GM06990 (cell line): ENCODE results near the gene RND3.

Experiments
- DNase-seq: peaks from one replicate; pipeline ENCODE4 v3.0.0-alpha.2; 2011; ENCODE audit not compliant: insufficient read length; ENCODE audit errors: extremely low read depth
- H3K27me3 ChIP-seq: replicated peaks from 2 replicates; pipeline ENCODE4 v1.6.0; 2011; ENCODE audit warnings: low read length; ENCODE audit not compliant: control insufficient read depth, insufficient read depth
- H3K36me3 ChIP-seq: 2 replicates; pipeline ENCODE4 v1.5.1; 2011; ENCODE audit warnings: low read length; ENCODE audit not compliant: control insufficient read depth, insufficient read depth
- H3K4me3 ChIP-seq: replicated peaks from 2 replicates; pipeline ENCODE4 v1.5.1; 2011; ENCODE audit warnings: low read depth, mild to moderate bottlenecking, control low read depth, low read length
- CTCF ChIP-seq: IDR thresholded peaks from 2 replicates; pipeline ENCODE4 v1.5.1; 2011; ENCODE audit warnings: low read length, control low read depth, mild to moderate bottlenecking, inconsistent platforms; ENCODE audit not compliant: insufficient read depth, poor library complexity, severe bottlenecking

The RND3 gene

GRCh38 chr2:150520887-150521664, 33.6 kb upstream of the RND3 start:
- Histone ChIP-seq H3K4me3 (no peak overlapping the region), H3K27me3 (no peaks in the 10 kb centered on the region), H3K36me3 (no peaks in the 10 kb centered on the region)
- no peak for DNase-seq
- TF ChIP-seq CTCF: no peak

- no peaks in the 10 kb centered on the region for H3K36me3 ChIP-seq
- no peak for DNase-seq
- H3K4me3 ChIP-seq: no peak overlapping the region
- TF ChIP-seq CTCF: no peak
- H3K27me3 ChIP-seq: no peaks in the 10 kb centered on the region
These were observed 32.6 kb upstream of the RND3 start for GRCh38 chr2:150520033-150520432.

GRCh38 chr2:150517951-150518680, 30.6 kb upstream of the RND3 start:
- DNase-seq: no peak

GRCh38 chr2:150513647-150514046, 26.2 kb upstream of the RND3 start:
- TF ChIP-seq CTCF: no peak
- Histone ChIP-seq H3K36me3 (no peaks in the 10 kb centered on the region), H3K27me3 (no peaks in the 10 kb centered on the region), H3K4me3 (no peak overlapping the region)
- no peak for DNase-seq

More at GRCh38 chr2:150517951-150518680, 30.6 kb upstream of the RND3 start:
- no peak for TF ChIP-seq CTCF
- Histone ChIP-seq H3K27me3 (no peaks in the 10 kb centered on the region), H3K36me3 (no peaks in the 10 kb centered on the region), H3K4me3 (no peak overlapping the region)

GRCh38 chr2:150508497-150509137, 21.1 kb upstream of the RND3 start:
- no peak overlapping the region for H3K4me3 ChIP-seq
- no peak for TF ChIP-seq CTCF
- H3K27me3 ChIP-seq: no peaks in the 10 kb centered on the region
- H3K36me3 ChIP-seq: no peaks in the 10 kb centered on the region
- no peak for DNase-seq
